Right atrium auricular region (tissue), 2 donors: Measurements from ENCODE around the gene RFPL4A. TPM values are rescaled to one million over a fixed set of nuclear protein-coding genes. Genes with fewer than 3 reads are reported as not detected.

Experiments
- DNase-seq: peaks from one replicate; pipeline ENCODE4 v3.0.0-alpha.2; 2019; ENCODE audit warnings: low spot score
- H3K27ac ChIP-seq, 2 donors: fragments of 200-600 bp; sonication (generic); 1 replicate in 1 of 2; 2 replicates in 1 of 2; pipeline ENCODE4 v1.5.1; 2016 to 2019
- H3K27me3 ChIP-seq, 2 donors: fragments of 200-600 bp; sonication (generic); one replicate each; pipeline versions ENCODE4 v1.5.1 to v1.6.0; 2017 to 2019
- H3K36me3 ChIP-seq: fragments of 200-600 bp; sonication (generic); one replicate; pipeline ENCODE4 v1.5.1; 2016
- H3K4me1 ChIP-seq, 2 donors: fragments of 200-600 bp; sonication (generic); one replicate each; pipeline versions ENCODE4 v1.5.1 to v1.6.0; 2017 to 2019
- H3K4me3 ChIP-seq, 2 donors: fragments of 200-600 bp; sonication (generic); 1 replicate in 1 of 2; 2 replicates in 1 of 2; pipeline ENCODE4 v1.5.1; 2017 to 2019; ENCODE audit warnings: mild to moderate bottlenecking in 1 of 2, moderate library complexity in 1 of 2
- H3K9me3 ChIP-seq, 2 donors: fragments of 200-600 bp; sonication (generic); one replicate each; pipeline ENCODE4 v1.5.1; 2019
- CTCF ChIP-seq, 2 donors: fragments of 200-600 bp; sonication (generic); IDR thresholded peaks; one replicate each; pipeline ENCODE4 v1.5.1; 2019; ENCODE audit warnings: antibody characterized with exemption in 2 of 2
- total RNA-seq, 2 donors: library from RNA; depleted of rRNA; stranded (reverse); fragments of >200 nt; gene quantifications; one replicate each; pipeline ENCODE4 v1.1.0, GENCODE V29; 2016

RFPL4A gene
- total RNA-seq, 2 donors from 2014 or later: not detected

DNA sequence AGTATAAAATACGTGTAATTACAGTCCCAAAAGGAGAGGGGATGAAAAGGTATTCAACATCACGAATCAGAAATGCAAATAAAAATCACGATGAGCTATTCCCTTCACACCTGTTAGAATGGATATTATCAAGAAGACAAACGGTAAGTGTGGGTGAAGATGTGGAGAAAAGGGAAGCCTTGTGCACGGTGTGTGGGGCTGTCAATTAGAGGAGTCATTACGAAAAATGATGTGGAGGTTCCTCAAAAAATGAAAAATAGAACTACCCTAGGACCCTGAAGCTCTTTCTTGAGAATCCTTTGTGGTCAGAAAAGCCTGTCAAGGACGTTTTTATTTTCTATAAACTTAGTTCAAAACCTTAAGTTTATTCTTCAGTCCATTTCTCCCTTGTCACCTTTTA, 53.6 kb downstream of the RFPL4A start:
- H3K27me3 ChIP-seq: no peaks in the 10 kb centered on the region
- DNase-seq: no peak
- H3K27ac ChIP-seq: no peak overlapping the region
- H3K9me3 ChIP-seq: no peaks in the 10 kb centered on the region
- no peak for TF ChIP-seq CTCF (IDR thresholded peaks at IDR 0.05)
- H3K4me1 ChIP-seq: no peaks in the 10 kb centered on the region
- H3K4me3 ChIP-seq: no peak overlapping the region
- no peaks in the 10 kb centered on the region for H3K36me3 ChIP-seq

Other genes starting within 250 kb of the RFPL4A start
- gene SBK2, start 222.0 kb upstream of the RFPL4A start, total RNA-seq: 100 to 1,000 TPM; 111 to 172 TPM
- gene SBK3, start 213.6 kb upstream of the RFPL4A start, total RNA-seq: 100 to 1,000 TPM in 1 of 2 donors, 10 to 100 TPM in 1; 97.5 to 103 TPM
- 1 to 10 TPM; 6.2 to 6.4 TPM for gene ZNF579, start 178.2 kb upstream of the RFPL4A start, total RNA-seq
- 10 to 100 TPM in 1 of 2 donors, 1 to 10 TPM in 1; 9.2 to 12.2 TPM for gene FIZ1, start 159.6 kb upstream of the RFPL4A start, total RNA-seq
- 10 to 100 TPM; 17.7 to 25.8 TPM for gene ZNF524, start 158.8 kb upstream of the RFPL4A start, total RNA-seq
- 10 to 100 TPM; 11.2 to 11.4 TPM for gene ZNF865, start 153.4 kb upstream of the RFPL4A start, total RNA-seq
- gene ZNF784, start 134.5 kb upstream of the RFPL4A start, total RNA-seq: 10 to 100 TPM in 1 of 2 donors, 1 to 10 TPM in 1; 7.8 to 10.6 TPM
- gene ZNF580, start 118.1 kb upstream of the RFPL4A start, total RNA-seq: 10 to 100 TPM; 15.3 to 26.2 TPM
- 1 to 10 TPM; 7.5 to 8.6 TPM for gene ZNF581, start 115.4 kb upstream of the RFPL4A start, total RNA-seq
- gene CCDC106, start 110.9 kb upstream of the RFPL4A start, total RNA-seq: 10 to 100 TPM; 19.1 to 30.0 TPM
- gene U2AF2, start 104.1 kb upstream of the RFPL4A start, total RNA-seq: 10 to 100 TPM; 39.0 to 61.0 TPM
- gene EPN1, start 83.9 kb upstream of the RFPL4A start, total RNA-seq: 100 to 1,000 TPM; 179 to 187 TPM
- gene NLRP9, start 20.7 kb upstream of the RFPL4A start, total RNA-seq: not detected
- gene RFPL4AL1, start 10.0 kb downstream of the RFPL4A start, total RNA-seq: not detected
- not detected for gene NLRP11, start 72.9 kb downstream of the RFPL4A start, total RNA-seq
- not detected for gene NLRP4, start 77.4 kb downstream of the RFPL4A start, total RNA-seq
- not detected for gene NLRP13, start 173.2 kb downstream of the RFPL4A start, total RNA-seq
- gene NLRP8, start 188.7 kb downstream of the RFPL4A start, total RNA-seq: not detected
- gene NLRP5, start 227.7 kb downstream of the RFPL4A start, total RNA-seq: not detected